HEK293 (cell line): Measurements from ENCODE around the gene PERCC1.

Experiments used
- CTCF ChIA-PET: fragments of 350-600 bp; formaldehyde crosslinking; extraction: SDS; loops from one replicate; lab custom pipeline; 2021; ENCODE audit warnings: antibody characterized with exemption; lab: Yijun Ruan, JAX
- POLR2A ChIA-PET: fragments of 300-600 bp; formaldehyde crosslinking; extraction: SDS; loops from one replicate; lab custom pipeline; 2020; ENCODE audit warnings: antibody characterized with exemption, inconsistent platforms; lab: Yijun Ruan, JAX
- H3K27ac ChIP-seq: fragments of 200-500 bp; sonication (Bioruptor generic); 2 replicates; pipeline ENCODE4 v1.5.1; 2014; ENCODE audit warnings: low read depth, low read length, control low read depth, inconsistent platforms; ENCODE audit errors: extremely low read depth
- H3K36me3 ChIP-seq, 2 experiments: fragments of 200-500 bp in 1 of 2; sonication (Bioruptor generic) in 1 of 2; 1 replicate in 1 of 2; 2 replicates in 1 of 2; pipeline ENCODE4 v1.5.1; 2014 to 2017; ENCODE audit warnings: inconsistent platforms in 2 of 2, low read length in 2 of 2; ENCODE audit not compliant: control insufficient read depth in 2 of 2, insufficient read depth in 1 of 2
- H3K4me1 ChIP-seq: fragments of 200-500 bp; sonication (Bioruptor generic); 2 replicates; pipeline ENCODE4 v1.5.1; 2014; ENCODE audit warnings: mild to moderate bottlenecking, low read length, inconsistent platforms; ENCODE audit not compliant: control insufficient read depth, insufficient read depth
- H3K4me3 ChIP-seq: 2 replicates; pipeline ENCODE4 v1.5.1; 2011; ENCODE audit warnings: low read depth, mild to moderate bottlenecking, control low read depth, low read length, moderate library complexity
- H3K9me3 ChIP-seq: fragments of 200-500 bp; sonication (Bioruptor generic); 2 replicates; pipeline ENCODE4 v1.5.1; 2014; ENCODE audit warnings: low read depth, low read length, inconsistent platforms; ENCODE audit not compliant: control insufficient read depth, insufficient read depth
- BCL11B ChIP-seq: fragments of 450-650 bp; formaldehyde crosslinking; IDR thresholded peaks from 2 replicates; pipeline ENCODE4 v1.5.1; 2016; ENCODE audit warnings: low read depth, missing biosample characterization, missing genetic modification characterization
- ELK4 ChIP-seq: IDR thresholded peaks from 2 replicates; pipeline ENCODE4 v1.6.1; 2011; ENCODE audit warnings: mild to moderate bottlenecking, low read depth, low read length, borderline replicate concordance
- KLF1 ChIP-seq: fragments of 450-650 bp; formaldehyde crosslinking; IDR thresholded peaks from 2 replicates; pipeline ENCODE4 v1.5.1; 2016; ENCODE audit warnings: missing biosample characterization, missing genetic modification characterization
- KLF9 ChIP-seq: fragments of 450-650 bp; formaldehyde crosslinking; IDR thresholded peaks from 2 replicates; pipeline ENCODE4 v1.5.1; 2016; ENCODE audit warnings: missing biosample characterization, missing genetic modification characterization, low read depth
- OVOL3 ChIP-seq: fragments of 450-650 bp; formaldehyde crosslinking; IDR thresholded peaks from 2 replicates; pipeline ENCODE4 v1.5.1; 2016; ENCODE audit warnings: missing biosample characterization, missing genetic modification characterization
- PRDM1 ChIP-seq: fragments of 450-650 bp; formaldehyde crosslinking; IDR thresholded peaks from 2 replicates; pipeline ENCODE4; 2016; ENCODE audit warnings: missing biosample characterization, missing genetic modification characterization
- ZIC2 ChIP-seq: fragments of 450-650 bp; formaldehyde crosslinking; IDR thresholded peaks from 2 replicates; pipeline ENCODE4 v1.5.1; 2016; ENCODE audit warnings: missing biosample characterization, missing genetic modification characterization
- ZNF16 ChIP-seq: fragments of 450-650 bp; formaldehyde crosslinking; IDR thresholded peaks from 2 replicates; pipeline ENCODE4 v1.5.1; 2016; ENCODE audit warnings: low read depth, missing biosample characterization, missing genetic modification characterization
- ZNF169 ChIP-seq: fragments of 450-650 bp; formaldehyde crosslinking; IDR thresholded peaks from 2 replicates; pipeline ENCODE4 v1.5.1; 2016; ENCODE audit warnings: missing biosample characterization, missing genetic modification characterization
- ZNF19 ChIP-seq: fragments of 450-650 bp; formaldehyde crosslinking; IDR thresholded peaks from 2 replicates; pipeline ENCODE4; 2016; ENCODE audit warnings: missing biosample characterization, missing genetic modification characterization, low read depth
- ZNF350 ChIP-seq: fragments of 450-650 bp; formaldehyde crosslinking; IDR thresholded peaks from 2 replicates; pipeline ENCODE4 v1.5.0; 2017; ENCODE audit warnings: missing biosample characterization, mild to moderate bottlenecking, missing genetic modification characterization
- ZNF391 ChIP-seq: fragments of 450-650 bp; formaldehyde crosslinking; IDR thresholded peaks from 2 replicates; pipeline ENCODE4 v1.5.1; 2016; ENCODE audit warnings: low read depth, missing biosample characterization, missing genetic modification characterization, borderline replicate concordance
- ZNF423 ChIP-seq: fragments of 450-650 bp; formaldehyde crosslinking; IDR thresholded peaks from 2 replicates; pipeline ENCODE4 v1.5.1; 2016; ENCODE audit warnings: missing biosample characterization, missing genetic modification characterization
- ZNF555 ChIP-seq: fragments of 450-650 bp; formaldehyde crosslinking; conservative IDR thresholded peaks from 2 replicates; pipeline ENCODE4 v1.5.1; 2017; ENCODE audit warnings: missing biosample characterization, mild to moderate bottlenecking, missing genetic modification characterization, inconsistent platforms
- ZNF660 ChIP-seq: fragments of 450-650 bp; IDR thresholded peaks from 2 replicates; pipeline ENCODE4 v1.5.1; 2018; ENCODE audit warnings: missing biosample characterization, mild to moderate bottlenecking, missing genetic modification characterization
- TF ChIP-seq, protein P1 (sequence below): fragments of 450-650 bp; formaldehyde crosslinking; IDR thresholded peaks from 2 replicates; pipeline ENCODE4 v1.5.1; 2016; ENCODE audit warnings: missing biosample characterization, missing genetic modification characterization
- TF ChIP-seq, protein P2 (sequence below): fragments of 450-650 bp; formaldehyde crosslinking; IDR thresholded peaks from 2 replicates; pipeline ENCODE4 v1.5.1; 2017; ENCODE audit warnings: missing biosample characterization, missing genetic modification characterization
- TF ChIP-seq, protein P3 (sequence below): fragments of 450-650 bp; formaldehyde crosslinking; conservative IDR thresholded peaks from 2 replicates; pipeline ENCODE4 v1.5.1; 2016; ENCODE audit warnings: low read depth, missing biosample characterization, missing genetic modification characterization
- TF ChIP-seq, protein P4 (sequence below): fragments of 450-650 bp; formaldehyde crosslinking; IDR thresholded peaks from 2 replicates; pipeline ENCODE4 v1.5.1; 2016; ENCODE audit warnings: missing biosample characterization, missing genetic modification characterization

Gene PERCC1

DNA sequence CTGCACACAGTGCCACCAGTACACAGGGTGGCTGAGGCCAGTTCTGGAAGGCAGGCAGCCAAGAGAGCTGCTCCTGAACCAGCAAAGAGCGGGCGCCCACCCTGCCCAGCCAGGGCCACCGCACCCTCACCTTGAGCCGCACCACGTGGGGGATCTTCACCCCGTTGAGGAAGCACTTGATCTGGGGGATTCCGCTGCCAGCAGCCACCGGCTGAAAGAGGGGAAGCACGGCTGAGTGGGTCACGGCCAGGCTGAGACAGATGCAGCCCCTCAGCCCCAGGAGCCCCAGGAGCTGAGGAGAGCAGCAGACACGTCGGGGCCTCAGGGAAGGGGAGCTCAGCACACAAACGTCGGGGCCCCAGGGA is 28.1 kb downstream of the PERCC1 start:
- Histone ChIP-seq H3K4me1 (no peaks in the 10 kb centered on the region), H3K9me3 (no peaks in the 10 kb centered on the region), H3K27ac (no peak overlapping the region), H3K36me3 (peaks cover 0 to 70% of the 10 kb centered on the region in 2 experiments; a peak in 1 of 3 replicates), H3K4me3 (no peak overlapping the region)
- CTCF ChIA-PET, result interaction anchor here (1.0 kb wide), 1 partner anchor 96 kb away, joined by 3 read pairs; no protein-coding TSS in a partner anchor
- POLR2A ChIA-PET, result no interaction called here
- TF ChIP-seq OVOL3 (tag by site-specific recombination), result no peak
- TF ChIP-seq ZNF19 (tag by site-specific recombination), result no peak
- TF ChIP-seq, protein P1, sequence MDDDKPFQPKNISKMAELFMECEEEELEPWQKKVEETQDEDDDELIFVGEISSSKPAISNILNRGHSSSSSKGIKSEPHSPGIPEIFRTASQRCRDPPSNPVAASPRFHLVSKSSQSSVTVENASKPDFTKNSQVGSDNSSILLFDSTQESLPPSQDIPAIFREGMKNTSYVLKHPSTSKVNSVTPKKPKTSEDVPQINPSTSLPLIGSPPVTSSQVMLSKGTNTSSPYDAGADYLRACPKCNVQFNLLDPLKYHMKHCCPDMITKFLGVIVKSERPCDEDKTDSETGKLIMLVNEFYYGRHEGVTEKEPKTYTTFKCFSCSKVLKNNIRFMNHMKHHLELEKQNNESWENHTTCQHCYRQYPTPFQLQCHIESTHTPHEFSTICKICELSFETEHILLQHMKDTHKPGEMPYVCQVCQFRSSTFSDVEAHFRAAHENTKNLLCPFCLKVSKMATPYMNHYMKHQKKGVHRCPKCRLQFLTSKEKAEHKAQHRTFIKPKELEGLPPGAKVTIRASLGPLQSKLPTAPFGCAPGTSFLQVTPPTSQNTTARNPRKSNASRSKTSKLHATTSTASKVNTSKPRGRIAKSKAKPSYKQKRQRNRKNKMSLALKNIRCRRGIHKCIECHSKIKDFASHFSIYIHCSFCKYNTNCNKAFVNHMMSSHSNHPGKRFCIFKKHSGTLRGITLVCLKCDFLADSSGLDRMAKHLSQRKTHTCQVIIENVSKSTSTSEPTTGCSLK, result no peak
- TF ChIP-seq ELK4, result no peak
- no peak for TF ChIP-seq KLF1 (tag by site-specific recombination)
- no peak for TF ChIP-seq ZIC2
- TF ChIP-seq KLF9 (tag by site-specific recombination), result no peak
- TF ChIP-seq, protein P2, sequence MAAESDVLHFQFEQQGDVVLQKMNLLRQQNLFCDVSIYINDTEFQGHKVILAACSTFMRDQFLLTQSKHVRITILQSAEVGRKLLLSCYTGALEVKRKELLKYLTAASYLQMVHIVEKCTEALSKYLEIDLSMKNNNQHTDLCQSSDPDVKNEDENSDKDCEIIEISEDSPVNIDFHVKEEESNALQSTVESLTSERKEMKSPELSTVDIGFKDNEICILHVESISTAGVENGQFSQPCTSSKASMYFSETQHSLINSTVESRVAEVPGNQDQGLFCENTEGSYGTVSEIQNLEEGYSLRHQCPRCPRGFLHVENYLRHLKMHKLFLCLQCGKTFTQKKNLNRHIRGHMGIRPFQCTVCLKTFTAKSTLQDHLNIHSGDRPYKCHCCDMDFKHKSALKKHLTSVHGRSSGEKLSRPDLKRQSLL, result no peak
- TF ChIP-seq ZNF169 (tag by site-specific recombination), result no peak
- TF ChIP-seq, protein P3, sequence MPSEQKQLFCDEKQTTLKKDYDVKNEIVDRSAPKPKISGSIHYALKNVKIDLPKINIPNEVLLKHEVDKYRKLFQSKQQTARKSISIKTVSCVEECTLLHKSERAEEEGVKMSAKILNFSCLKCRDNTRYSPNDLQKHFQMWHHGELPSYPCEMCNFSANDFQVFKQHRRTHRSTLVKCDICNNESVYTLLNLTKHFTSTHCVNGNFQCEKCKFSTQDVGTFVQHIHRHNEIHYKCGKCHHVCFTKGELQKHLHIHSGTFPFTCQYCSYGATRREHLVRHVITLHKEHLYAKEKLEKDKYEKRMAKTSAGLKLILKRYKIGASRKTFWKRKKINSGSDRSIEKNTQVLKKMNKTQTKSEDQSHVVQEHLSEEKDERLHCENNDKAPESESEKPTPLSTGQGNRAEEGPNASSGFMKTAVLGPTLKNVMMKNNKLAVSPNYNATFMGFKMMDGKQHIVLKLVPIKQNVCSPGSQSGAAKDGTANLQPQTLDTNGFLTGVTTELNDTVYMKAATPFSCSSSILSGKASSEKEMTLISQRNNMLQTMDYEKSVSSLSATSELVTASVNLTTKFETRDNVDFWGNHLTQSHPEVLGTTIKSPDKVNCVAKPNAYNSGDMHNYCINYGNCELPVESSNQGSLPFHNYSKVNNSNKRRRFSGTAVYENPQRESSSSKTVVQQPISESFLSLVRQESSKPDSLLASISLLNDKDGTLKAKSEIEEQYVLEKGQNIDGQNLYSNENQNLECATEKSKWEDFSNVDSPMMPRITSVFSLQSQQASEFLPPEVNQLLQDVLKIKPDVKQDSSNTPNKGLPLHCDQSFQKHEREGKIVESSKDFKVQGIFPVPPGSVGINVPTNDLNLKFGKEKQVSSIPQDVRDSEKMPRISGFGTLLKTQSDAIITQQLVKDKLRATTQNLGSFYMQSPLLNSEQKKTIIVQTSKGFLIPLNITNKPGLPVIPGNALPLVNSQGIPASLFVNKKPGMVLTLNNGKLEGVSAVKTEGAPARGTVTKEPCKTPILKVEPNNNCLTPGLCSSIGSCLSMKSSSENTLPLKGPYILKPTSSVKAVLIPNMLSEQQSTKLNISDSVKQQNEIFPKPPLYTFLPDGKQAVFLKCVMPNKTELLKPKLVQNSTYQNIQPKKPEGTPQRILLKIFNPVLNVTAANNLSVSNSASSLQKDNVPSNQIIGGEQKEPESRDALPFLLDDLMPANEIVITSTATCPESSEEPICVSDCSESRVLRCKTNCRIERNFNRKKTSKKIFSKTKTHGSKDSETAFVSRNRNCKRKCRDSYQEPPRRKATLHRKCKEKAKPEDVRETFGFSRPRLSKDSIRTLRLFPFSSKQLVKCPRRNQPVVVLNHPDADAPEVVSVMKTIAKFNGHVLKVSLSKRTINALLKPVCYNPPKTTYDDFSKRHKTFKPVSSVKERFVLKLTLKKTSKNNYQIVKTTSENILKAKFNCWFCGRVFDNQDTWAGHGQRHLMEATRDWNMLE, result no peak
- TF ChIP-seq PRDM1, result no peak
- TF ChIP-seq BCL11B, result no peak

GRCh38 chr16:1459967-1460366 is 29.1 kb downstream of the PERCC1 start:
- POLR2A ChIA-PET, result interaction anchor here (0.6 kb wide), 1 partner anchor 19 kb away, joined by 3 read pairs; no protein-coding TSS in a partner anchor
- CTCF ChIA-PET, result no interaction called here
- H3K36me3 ChIP-seq, result peaks cover 0 to 65% of the 10 kb centered on the region in 2 experiments; a peak in 1 of 3 replicates

More at GRCh38 chr16:1459967-1460366, 29.1 kb downstream of the PERCC1 start:
- no peak overlapping the region for H3K4me3 ChIP-seq
- TF ChIP-seq ZNF391, result no peak
- TF ChIP-seq ZNF423 (tag by site-specific recombination), result no peak
- no peak for TF ChIP-seq ZNF16 (tag by site-specific recombination)
- no peak for TF ChIP-seq ZNF555 (tag by site-specific recombination)
- no peak for TF ChIP-seq ZNF660
- TF ChIP-seq ZNF350 (tag by site-specific recombination), result no peak
- TF ChIP-seq, protein P4, sequence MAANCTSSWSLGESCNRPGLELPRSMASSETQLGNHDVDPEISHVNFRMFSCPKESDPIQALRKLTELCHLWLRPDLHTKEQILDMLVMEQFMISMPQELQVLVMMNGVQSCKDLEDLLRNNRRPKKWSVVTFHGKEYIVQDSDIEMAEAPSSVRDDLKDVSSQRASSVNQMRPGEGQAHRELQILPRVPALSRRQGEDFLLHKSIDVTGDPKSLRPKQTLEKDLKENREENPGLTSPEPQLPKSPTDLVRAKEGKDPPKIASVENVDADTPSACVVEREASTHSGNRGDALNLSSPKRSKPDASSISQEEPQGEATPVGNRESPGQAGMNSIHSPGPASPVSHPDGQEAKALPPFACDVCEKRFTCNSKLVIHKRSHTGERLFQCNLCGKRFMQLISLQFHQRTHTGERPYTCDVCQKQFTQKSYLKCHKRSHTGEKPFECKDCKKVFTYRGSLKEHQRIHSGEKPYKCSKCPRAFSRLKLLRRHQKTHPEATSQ (tag by site-specific recombination), result no peak
- no peaks in the 10 kb centered on the region for H3K9me3 ChIP-seq
- no peak overlapping the region for H3K27ac ChIP-seq
- no peaks in the 10 kb centered on the region for H3K4me1 ChIP-seq
